Fibroblast of upper back skin (primary cell): ENCODE data around the gene LENEP.
"Not testable (repeated sequence)": the region's sequence is repeated elsewhere in the genome, so short reads cannot be mapped to it uniquely, and the experiment has no call there.

Experiments used
- DNase-seq: peaks from one replicate; pipeline ENCODE4 v3.0.0-alpha.2; 2013

Gene LENEP

DNA sequence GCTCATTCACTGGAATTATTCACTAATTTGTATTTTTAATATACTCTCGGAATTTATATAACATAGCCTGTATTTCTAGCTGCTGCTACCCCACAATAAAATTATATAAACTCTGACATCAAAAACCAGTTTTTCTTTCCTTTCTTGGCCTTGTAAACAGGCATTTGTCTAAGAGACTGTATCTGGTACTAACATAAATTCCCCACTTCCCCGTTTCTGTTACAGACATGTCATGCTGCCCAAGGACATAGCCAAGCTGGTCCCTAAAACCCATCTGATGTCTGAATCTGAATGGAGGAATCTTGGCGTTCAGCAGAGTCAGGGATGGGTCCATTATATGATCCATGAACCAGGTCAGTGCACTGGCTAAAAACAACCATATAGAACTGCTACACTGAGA, 15.6 kb upstream of the LENEP start:
- not testable (repeated sequence) for DNase-seq

- DNase-seq = no peak
These were observed 15.0 kb upstream of the LENEP start for GRCh38 chr1:154978360-154978759.

GRCh38 chr1:154982341-154982740, 11.0 kb upstream of the LENEP start:
- no peak for DNase-seq

DNA sequence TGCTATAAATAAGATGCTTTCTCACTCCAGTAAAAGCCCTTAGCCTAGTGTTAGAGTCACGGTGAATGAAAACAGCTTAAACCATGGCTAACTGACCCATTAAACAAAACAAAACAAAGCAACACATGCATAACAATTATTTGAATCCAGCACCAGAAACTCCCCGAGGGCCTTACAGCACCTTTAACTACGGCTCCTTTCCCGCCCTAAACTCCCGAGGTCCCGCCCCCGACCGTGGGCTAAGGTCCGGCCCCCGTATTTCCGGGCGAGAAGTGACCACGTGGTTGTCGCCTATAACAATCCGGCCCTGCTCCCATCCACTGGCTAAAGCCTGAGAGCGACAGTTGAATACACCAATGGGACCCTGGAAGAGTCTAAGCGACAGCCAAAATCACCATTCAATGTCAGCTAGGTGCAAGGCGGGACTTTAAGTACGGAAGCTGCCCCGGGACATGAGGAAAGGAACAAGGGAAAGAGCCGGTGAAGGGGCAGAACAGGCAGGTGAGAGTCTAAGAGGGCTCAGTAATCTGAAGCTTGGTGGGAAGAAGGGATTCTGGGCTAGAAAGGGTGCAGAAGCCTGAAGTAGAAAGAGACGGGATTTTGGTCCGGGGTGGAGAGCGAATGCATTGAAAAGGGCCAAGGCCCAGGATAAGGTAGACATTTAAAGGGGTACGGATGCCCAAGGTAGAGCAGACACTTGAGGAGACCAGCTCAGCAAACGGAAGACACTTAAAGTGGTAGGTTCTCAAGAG, 10.3 kb upstream of the LENEP start, which contains the start of gene FLAD1:
Gene FLAD1, plus strand, starts transcription at position 448 of the 752 bp plus-strand sequence. CDS start 351 bp downstream, outside the sequence.
- peak; percentile 100 for DNase-seq

DNA sequence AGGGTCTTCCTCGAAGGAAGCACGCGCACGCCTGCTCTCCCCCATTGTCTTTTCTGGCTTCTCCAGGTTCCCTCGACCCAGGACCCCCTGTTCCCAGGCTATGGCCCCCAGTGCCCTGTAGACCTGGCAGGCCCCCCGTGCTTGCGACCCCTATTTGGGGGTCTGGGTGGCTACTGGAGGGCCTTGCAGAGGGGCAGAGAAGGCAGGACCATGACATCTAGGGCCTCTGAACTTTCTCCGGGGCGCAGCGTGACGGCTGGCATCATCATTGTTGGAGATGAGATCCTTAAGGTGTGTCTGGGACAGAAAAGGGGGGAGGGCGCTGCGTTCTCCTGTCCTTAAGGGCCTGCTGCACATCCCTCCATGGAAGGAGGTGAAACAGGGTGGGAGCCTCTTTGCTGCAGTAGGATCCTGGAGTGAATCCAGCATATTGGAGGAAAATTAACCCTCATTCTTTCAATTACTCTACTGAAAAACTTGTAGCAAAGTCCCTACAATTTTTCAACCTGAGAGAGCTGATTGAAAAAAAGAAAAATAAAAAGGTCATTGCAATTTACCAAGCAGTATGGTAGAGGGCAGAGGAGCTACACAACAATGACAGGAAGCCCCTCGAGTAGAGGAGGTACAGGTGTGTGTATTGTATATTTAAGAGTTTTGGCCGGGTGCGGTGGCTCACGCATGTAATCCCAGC, 9.5 kb upstream of the LENEP start:
- DNase-seq = no peak

DNA sequence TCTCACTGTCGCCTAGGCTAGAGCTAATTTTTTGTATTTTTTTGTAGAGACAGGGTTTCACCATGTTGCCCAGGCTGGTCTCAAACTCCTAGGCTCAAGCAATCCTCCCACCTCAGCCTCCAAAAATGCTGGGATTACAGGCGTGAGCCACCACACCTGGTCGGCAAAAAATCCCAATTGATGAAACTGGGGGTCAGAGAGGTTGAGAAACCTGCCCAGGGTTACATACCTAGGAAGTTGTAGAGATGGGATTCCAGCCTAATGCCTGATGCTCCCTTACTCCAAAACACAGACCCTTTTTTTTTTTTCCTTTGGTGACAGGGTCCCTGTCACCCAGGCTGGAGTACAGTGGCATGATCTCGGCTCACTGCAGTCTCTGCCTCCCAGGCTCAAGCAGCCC, 6.7 kb upstream of the LENEP start:
- DNase-seq = not testable (repeated sequence)

- DNase-seq = no peak
These were observed 6.1 kb upstream of the LENEP start for GRCh38 chr1:154987326-154987725.

- no peak for DNase-seq
These were observed 5.1 kb upstream of the LENEP start for GRCh38 chr1:154988058-154988954.

DNA sequence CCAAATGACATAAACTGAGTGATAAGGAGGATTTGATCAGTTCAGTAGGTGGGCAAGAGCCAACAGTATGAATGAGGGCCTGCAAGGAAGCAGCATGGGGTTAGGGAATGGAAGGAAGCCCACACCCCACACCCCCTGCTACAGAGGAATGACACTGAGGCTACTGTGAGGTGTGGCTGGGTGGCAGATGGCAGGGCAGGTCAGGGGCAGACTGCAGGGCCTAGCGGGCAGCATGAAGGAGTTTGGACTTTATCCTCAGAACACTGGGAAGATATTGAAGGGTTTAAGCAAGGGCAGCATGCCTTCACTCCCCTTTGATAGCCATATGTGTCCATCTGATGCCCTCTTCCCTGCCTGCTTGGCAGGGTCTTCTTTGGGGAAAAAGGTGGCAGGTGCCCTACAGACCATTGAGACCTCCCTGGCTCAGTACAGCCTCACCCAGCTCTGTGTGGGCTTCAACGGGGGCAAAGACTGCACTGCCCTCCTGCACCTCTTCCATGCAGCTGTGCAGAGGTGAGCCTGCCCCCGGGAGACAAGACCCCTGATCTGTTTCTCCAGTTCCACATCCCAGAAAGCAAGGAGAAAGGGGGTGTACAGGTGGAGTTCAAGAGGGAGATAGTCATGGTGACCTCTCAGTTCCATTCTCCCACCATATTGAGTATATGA, 4.1 kb upstream of the LENEP start:
- no peak for DNase-seq

DNA sequence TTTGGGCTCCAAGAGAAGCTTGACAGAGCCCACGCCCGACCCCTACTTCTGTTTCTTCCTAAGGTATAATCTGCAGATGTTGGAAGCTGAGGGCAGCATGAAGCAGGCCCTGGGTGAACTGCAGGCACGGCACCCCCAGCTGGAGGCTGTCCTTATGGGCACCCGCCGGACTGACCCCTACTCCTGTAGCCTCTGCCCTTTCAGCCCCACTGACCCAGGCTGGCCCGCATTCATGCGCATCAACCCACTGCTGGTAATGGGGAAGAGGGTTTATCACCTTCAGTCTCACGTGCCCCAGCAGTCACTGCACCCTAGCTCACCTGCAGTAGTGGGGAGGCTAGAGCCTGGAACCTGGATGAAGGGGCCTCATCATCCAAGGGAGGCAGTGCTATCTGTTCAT, 3.1 kb upstream of the LENEP start:
- no peak for DNase-seq

GRCh38 chr1:154992721-154993571, 440 bp upstream of the LENEP start:
- peak; percentile 36 for DNase-seq

DNA sequence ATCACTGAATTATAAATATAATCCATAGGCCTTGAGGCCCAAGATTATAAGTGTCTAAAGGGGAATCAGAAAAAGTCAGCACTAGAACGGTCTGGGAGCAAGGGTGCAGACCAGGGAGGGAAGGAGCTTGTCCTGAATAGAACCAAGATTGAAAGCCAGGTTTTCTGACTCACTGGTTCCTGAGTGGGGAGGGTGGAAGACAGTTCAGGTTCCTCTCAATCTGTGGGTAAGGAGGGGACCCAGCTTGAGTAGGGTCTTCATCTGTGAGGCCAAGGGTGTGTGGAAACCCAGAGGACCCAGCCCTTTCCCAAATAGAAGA, 842 bp downstream of the LENEP start:
- DNase-seq = no peak

DNA sequence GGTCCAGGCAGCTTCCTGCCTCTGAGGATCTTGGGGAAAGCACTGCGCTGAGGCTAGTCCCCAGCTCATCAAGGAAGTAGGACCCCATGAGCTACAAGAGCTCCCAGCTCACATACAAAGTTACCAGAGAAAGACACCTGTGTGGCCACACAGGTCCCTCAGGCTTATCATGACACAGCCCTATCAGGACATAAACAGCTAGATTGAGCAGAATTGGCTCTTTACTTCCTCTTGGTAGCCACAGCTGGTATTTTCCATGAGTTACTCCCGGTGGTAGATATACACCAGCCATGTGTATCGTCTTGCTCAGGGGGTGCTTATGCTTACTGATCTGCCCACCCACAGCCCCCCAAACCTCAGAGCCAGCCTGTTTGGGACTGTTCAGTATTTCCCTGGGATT, 1.2 kb downstream of the LENEP start:
- DNase-seq = no peak

DNA sequence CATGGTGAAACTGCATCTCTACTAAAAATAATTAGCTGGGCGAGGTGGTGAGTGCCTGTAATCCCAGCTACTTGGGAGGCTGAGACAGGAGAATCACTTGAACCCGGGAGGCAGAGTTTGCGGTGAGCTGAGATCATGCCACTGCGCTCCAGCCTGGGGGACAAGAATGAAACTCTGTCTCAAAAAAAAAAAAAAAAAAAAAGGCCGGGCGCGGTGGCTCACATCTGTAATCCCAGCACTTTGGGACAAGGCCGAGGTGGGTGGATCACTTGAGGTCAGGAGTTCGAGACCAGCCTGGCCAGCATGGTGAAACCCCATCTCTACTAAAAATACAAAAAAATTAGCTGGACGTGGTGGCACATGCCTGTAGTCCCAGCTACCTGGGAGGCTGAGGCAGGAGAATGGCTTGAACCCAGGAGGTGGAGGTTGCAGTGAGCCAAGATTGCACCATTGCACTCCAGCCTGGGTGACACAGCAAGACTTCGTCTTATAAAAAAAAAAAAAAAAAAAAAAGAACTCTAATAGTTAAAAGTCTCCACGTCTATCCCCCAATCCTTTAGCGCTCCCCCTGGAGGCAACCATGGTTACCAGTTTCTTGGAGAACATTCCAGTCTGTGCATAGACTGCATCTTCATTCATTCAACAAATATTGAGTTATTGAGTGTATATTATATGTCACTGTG, 2.1 kb downstream of the LENEP start:
- DNase-seq = peak; percentile 83

DNA sequence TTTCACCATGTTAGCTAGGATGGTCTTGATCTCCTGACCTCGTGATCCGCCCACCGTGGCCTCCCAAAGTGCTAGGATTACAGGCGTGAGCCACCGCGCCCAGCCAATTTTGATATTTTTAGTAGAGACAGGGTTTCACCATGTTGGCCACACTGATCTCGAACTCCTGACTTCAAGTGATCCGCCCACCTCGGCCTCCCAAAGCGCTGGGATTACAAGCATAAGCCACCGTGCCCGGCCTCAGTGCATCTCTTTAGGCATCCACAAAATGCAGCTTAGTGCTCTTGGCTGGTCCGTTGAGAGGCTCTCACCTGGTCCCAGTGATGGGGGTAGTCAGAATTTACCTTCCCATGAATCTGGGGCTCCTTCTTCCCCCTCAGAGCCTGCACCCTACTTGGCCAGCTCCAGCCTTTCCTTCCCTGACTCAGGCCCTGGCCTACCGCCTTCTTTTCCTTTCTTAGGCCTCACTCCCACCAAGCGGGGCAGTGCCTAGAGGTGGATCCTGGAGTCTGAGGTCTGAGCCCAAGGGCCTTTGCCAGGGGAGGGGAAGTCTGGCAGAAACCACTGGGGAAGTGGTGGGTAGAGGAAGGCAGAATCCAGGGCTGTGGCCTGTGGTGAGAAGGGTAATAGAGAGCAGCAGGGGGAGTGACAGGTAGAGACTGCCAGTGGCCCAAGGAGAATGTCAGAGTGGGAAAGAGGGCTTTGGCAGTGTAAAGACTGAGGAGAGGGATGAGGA, 3.7 kb downstream of the LENEP start:
- DNase-seq = no peak

DNA sequence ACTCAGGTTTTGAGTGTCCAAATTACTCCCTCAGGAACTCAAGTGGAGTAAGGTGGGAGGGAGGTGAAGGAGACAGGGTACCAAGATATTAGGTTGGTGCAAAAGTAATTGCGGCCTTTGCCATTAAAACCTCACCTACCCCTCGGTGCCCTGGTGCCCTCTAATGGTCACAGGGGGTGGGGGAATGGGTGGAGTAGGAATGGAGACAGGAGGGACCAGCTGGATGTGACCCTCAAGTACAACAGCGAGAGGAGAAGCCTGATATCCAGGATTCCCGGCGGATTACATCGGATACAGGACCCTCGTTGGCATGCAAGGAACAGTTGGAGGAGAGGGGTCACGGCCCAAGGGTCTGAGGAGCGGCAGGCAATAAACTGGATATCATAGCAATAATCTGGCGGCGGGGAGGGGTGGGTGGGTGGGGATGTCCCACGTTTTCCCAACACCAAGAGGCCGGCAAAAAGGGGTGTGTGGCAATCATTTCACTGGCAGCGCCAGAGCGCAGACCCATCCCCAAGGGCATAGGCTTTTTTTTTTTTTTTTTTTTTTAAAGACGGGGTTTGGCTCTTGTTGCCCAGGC, 4.9 kb downstream of the LENEP start:
- DNase-seq = no peak

GRCh38 chr1:154998818-154999570, 5.6 kb downstream of the LENEP start:
- DNase-seq = peak; percentile 75

DNA sequence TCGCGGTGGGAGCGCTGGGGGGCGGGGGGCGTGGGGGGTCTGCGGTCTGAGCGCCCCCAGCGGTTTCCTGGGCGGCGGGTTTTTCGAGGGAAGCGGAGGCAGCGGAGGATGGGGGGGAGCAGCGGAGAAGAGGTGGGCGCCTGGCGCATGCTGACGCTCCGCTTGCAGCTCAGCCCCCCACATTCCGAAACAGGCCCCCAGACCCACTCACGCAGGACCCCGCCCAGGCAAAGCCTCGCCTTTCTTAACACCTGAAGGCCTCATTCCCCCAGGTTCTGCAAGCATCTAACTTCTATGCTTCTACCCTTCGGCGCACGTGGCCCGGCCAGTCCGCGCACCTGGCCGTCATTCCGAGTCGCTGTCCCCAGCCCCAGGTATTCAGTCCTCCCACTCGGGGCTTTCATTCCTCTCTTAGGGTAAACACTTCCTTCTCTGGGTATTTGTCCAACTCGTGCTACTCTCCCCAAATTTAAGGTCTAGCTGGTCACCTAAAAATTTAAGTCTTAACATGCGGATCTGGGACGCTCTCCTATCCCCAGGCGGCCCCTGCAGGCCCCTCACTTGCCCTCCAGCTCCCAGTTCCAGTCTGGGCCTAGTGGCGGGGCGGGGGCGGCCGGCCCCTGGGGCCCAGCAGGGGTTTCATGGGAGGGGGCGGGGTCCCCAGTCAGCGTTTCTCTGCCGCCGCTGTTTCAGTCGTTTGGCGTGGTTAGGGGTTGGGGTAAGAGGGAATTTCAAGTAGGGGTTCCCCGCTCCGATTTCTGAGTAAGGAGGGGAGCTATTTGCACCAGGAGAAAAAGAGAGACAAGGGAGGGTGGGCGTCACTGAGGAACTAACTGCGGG, 6.4 kb downstream of the LENEP start:
- DNase-seq = no peak

DNA sequence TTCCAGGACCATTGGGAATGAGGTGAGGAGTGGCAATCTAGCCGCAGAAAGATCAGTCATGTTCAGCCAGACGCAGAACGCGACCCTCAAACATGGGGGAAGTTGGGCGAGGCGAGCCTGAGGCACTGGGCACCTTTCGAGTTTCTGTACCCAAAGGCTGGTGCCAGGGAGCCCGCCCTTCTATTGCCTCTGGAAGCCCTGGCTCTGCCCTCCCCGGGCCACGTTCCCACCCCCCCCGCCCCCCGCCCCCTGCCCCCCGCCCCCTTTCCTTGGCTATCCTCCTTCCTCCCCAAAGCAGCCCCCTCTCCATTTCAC, 7.0 kb downstream of the LENEP start:
- no peak for DNase-seq
